Heart left ventricle (tissue), 16 donors: ENCODE data around the gene DSTN. TPM values are rescaled to one million over a fixed set of nuclear protein-coding genes. Genes with fewer than 3 reads are reported as not detected.

Experiments used
- ATAC-seq, 4 donors: fragments of 200-7000 bp; cut with Tn5 transposase; one replicate each; pipeline ENCODE4 v1.9.1; 2020 to 2022; ENCODE audit warnings: moderate library complexity in 4 of 4, mild to moderate bottlenecking in 3 of 4, moderate number of reproducible peaks in 1 of 4
- DNase-seq, 5 donors: peaks; one replicate each; pipeline ENCODE4 v3.0.0-alpha.2; 2020
- H3K27ac ChIP-seq, 12 donors: fragments of 200-600 bp; sonication (generic) in 4 of 12; one replicate each; pipeline versions ENCODE4 v1.5.0 to v1.8.0; 2016 to 2022; ENCODE audit warnings: mild to moderate bottlenecking in 2 of 12
- H3K27me3 ChIP-seq, 9 donors: fragments of 200-600 bp; sonication (generic) in 2 of 9; one replicate each; pipeline versions ENCODE4 v1.5.1 to v1.8.0; 2016 to 2022; ENCODE audit warnings: mild to moderate bottlenecking in 3 of 9
- H3K36me3 ChIP-seq, 9 donors: fragments of 200-600 bp; sonication (generic) in 2 of 9; one replicate each; pipeline versions ENCODE4 v1.5.0 to v1.8.0; 2018 to 2022; ENCODE audit warnings: mild to moderate bottlenecking in 2 of 9
- H3K4me1 ChIP-seq, 12 donors: fragments of 200-600 bp; sonication (generic) in 4 of 12; one replicate each; pipeline versions ENCODE4 v1.5.0 to v1.8.0; 2016 to 2022; ENCODE audit warnings: mild to moderate bottlenecking in 3 of 12
- H3K4me3 ChIP-seq, 12 donors: fragments of 200-600 bp; sonication (generic) in 4 of 12; one replicate each; pipeline versions ENCODE4 v1.5.0 to v1.8.0; 2017 to 2022; ENCODE audit warnings: mild to moderate bottlenecking in 9 of 12, moderate library complexity in 4 of 12
- H3K9me3 ChIP-seq, 12 donors: fragments of 200-600 bp; sonication (generic) in 4 of 12; one replicate each; pipeline versions ENCODE4 v1.5.0 to v1.8.0; 2016 to 2022; ENCODE audit warnings: mild to moderate bottlenecking in 1 of 12
- CTCF ChIP-seq, 12 donors: fragments of 200-600 bp; sonication (generic) in 4 of 12; IDR thresholded peaks; one replicate each; pipeline versions ENCODE4 v1.5.0 to v1.8.0; 2018 to 2022; ENCODE audit warnings: antibody characterized with exemption in 12 of 12, mild to moderate bottlenecking in 5 of 12
- POLR2A ChIP-seq, 2 donors: fragments of 450-650 bp; IDR thresholded peaks; one replicate each; pipeline ENCODE4 v1.6.1; 2017; ENCODE audit warnings: antibody characterized with exemption in 2 of 2, mild to moderate bottlenecking in 2 of 2, moderate library complexity in 2 of 2
- WGBS, 4 donors: extraction: QIAGEN DNeasy Blood & Tissue Kit in 2 of 4; methylation state at CpG; one replicate each; pipeline versions ENCODE4 v1.1.5 to v1.1.7; 2013 to 2018; 5-methylcytosine and 5-hydroxymethylcytosine counted together
- intact Hi-C, 10 donors: fragments of 100-400 bp; cut with DNase I; formaldehyde crosslinking; loops; one replicate each; pipeline versions ENCODE4 v1.11.1 to v1.14.2; 2022
- polyA plus RNA-seq, 2 donors: library from polyadenylated mRNA; stranded (reverse); fragments of 200-250 nt; gene quantifications; one replicate each; pipeline ENCODE4 v1.2.3, GENCODE V29; 2013
- total RNA-seq, 9 donors: library from RNA; depleted of rRNA in 2 of 9; stranded (reverse); fragments of >200 nt in 2 of 9; fragmentation: NEBNext Ultra II Directional in 3 of 9; extraction: Animal tissue kit (Norgen Biotek cat#: 25700) in 3 of 9; gene quantifications; one replicate each; pipeline versions ENCODE4 v1.1.0 to v1.2.4, GENCODE V29; 2016 to 2023
- donor health status: ischemic (EF 13 %, LVEDD 7.1; RV severe dilation, severe dysfunction).
- donor health status: healthy with polysubstance abuse.
- donor health status: DM: no; HTN: yes; CAD: no.
- donor health status: DM: no; HTN: no; CAD: no.
- donor health status: ischemic (EF 25% LVEDD 6.9; RV normal size, moderate dysfunction).
- donor health status: ischemic (EF 25% LVEDD 5.7; RV mildly dilated, moderate dysfunction).
- donor health status: healthy.
- donor health status: DM: yes; HTN: yes; CAD: no.
- donor health status: ischemic (EF 35%, LVEDD 5.7; RV mildly dilated, moderate dysfunction).
- donor health status: nonischemic (EF 11% LVEDD 7.7; RV severe dilation, severe dysfunction).
- donor health status: DM: yes; HTN: yes; CAD: no.
- donor health status: PGD.
- donor health status: ischemic (EF 29% LVEDD 5.4; RV normal size, mild dysfunction).
- donor health status: nonischemic (EF 23%, LVEDD 6.1; RV moderate dilation, normal function).

The DSTN gene
- total and polyA plus RNA-seq, 11 donors: 447 to 738 (median 546) TPM

- Histone ChIP-seq H3K9me3 (no peaks in the 10 kb centered on the region), H3K4me3 (no peak overlapping the region), H3K27me3 (no peaks in the 10 kb centered on the region), H3K27ac (no peak overlapping the region), H3K4me1 (peaks cover 0 to 39% (median 22%) of the 10 kb centered on the region in 12 donors), H3K36me3 (peaks cover 0 to 94% (median 75%) of the 10 kb centered on the region in 9 donors)
- intact Hi-C loops: loop anchor here in 1 of 10 donors (1.0 kb wide), 1 partner anchor 81 kb away; no protein-coding TSS in a partner anchor
- TF ChIP-seq CTCF (IDR thresholded peaks at IDR 0.05): no peak
- no peak for TF ChIP-seq POLR2A (IDR thresholded peaks at IDR 0.05)
- no peak for DNase-seq
- ATAC-seq: no peak
- WGBS, 4 donors: 91 to 97% (median 96%) methylated on average over 10 of the region's 10 CpGs
Observed at GRCh38 chr20:17618673-17619013, 48.8 kb downstream of the DSTN start.

- intact Hi-C loops: no loop called here
- ATAC-seq (no peak), DNase-seq (peak in 3 of 5 donors; percentile 16 to 56 (median 17))
- peaks cover 0 to 32% (median 15%) of the 10 kb centered on the region in 12 donors for H3K4me1 ChIP-seq
- no peak overlapping the region for H3K27ac ChIP-seq
- H3K4me3 ChIP-seq: no peak overlapping the region
- H3K27me3 ChIP-seq: no peaks in the 10 kb centered on the region
- H3K36me3 ChIP-seq: peaks cover 0 to 97% (median 84%) of the 10 kb centered on the region in 9 donors
- WGBS, 4 donors: 82 to 93% (median 88%) methylated on average over 23 to 29 of the region's 29 CpGs
- no peak for TF ChIP-seq POLR2A (IDR thresholded peaks at IDR 0.05)
- TF ChIP-seq CTCF (IDR thresholded peaks at IDR 0.05): no peak
- no peaks in the 10 kb centered on the region for H3K9me3 ChIP-seq
Observed at GRCh38 chr20:17619351-17620093, 49.6 kb downstream of the DSTN start.

GRCh38 chr20:17620371-17621228 is 50.7 kb downstream of the DSTN start:
- intact Hi-C loops: no loop called here
- Histone ChIP-seq H3K9me3 (no peaks in the 10 kb centered on the region), H3K36me3 (peaks cover 0 to 100% (median 92%) of the 10 kb centered on the region in 9 donors), H3K4me3 (no peak overlapping the region), H3K27ac (no peak overlapping the region), H3K27me3 (no peaks in the 10 kb centered on the region), H3K4me1 (peaks cover 0 to 21% (median 5%) of the 10 kb centered on the region in 12 donors)
- 89 to 93% (median 89%) methylated on average over 23 to 33 of the region's 33 CpGs for WGBS, 4 donors
- TF ChIP-seq POLR2A (IDR thresholded peaks at IDR 0.05) (no peak), CTCF (IDR thresholded peaks at IDR 0.05) (no peak)
- DNase-seq: peak in 2 of 5 donors; percentile 16 to 17
- no peak for ATAC-seq
